GM19467 (cell line): ENCODE measurements around the gene AMIGO1.

Source experiments
- ATAC-seq: cut with Tn5 transposase; IDR thresholded peaks from one replicate; pipeline ENCODE4 v1.9.1; 2021; ENCODE audit warnings: mild to moderate bottlenecking, moderate library complexity; ENCODE audit not compliant: unreplicated experiment

Gene AMIGO1

GRCh38 chr1:109534307-109534858 is 24.9 kb upstream of the AMIGO1 start:
- no peak for ATAC-seq

GRCh38 chr1:109532365-109533136 is 23.0 kb upstream of the AMIGO1 start:
- peak; percentile 52 for ATAC-seq

- ATAC-seq = no peak
These were observed 22.4 kb upstream of the AMIGO1 start for GRCh38 chr1:109531826-109532364.

DNA sequence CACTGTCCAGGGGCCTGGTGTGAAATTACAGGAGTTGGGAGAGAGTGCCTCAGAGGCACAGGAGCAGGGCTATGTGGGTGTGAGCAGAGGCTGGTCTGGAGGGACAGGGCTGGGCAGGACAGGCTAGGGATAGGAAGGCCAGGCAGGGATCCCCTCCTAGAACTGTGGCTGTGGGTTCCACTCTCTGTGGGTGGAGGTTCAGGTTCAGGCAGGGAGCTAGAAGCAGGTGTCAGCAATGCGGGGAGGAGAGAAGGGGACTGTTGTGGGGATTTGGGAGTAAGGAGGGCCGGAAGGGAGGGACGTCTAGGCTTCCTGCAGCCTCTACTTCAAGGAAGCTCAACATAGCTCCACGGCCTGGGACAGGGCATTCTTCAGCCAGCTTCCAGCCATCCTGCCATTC is 21.9 kb upstream of the AMIGO1 start:
- ATAC-seq = no peak

DNA sequence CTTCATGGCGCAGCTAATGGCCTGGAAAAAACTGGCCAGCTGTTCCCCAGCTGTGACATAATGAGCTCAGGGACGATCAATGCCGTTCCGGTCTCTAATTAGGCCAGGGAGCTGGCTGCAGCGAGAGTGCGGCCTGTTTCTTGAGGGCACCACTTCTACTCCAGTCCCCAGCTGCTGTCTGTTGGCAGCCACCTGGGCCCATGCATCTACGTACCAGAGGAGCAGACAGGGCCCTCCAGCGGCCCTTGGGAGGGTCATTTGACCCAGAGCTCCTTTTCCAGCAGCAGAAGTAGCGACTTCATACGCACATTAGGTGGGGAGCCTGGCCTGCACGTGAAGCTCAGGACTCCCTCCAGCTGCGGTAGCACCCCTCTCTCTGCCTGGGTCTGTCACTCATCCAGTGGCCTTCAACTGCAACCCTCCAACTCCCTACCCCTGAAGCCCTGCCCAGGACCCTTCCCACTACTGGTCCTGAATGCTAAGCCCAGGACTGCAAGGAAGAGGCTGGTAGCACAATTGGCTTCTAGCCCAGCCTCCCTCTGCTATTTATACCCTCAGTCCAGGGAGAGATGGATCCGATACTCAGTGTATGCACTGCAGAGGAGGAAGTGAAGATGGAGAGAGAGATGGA is 21.0 kb upstream of the AMIGO1 start:
- no peak for ATAC-seq

DNA sequence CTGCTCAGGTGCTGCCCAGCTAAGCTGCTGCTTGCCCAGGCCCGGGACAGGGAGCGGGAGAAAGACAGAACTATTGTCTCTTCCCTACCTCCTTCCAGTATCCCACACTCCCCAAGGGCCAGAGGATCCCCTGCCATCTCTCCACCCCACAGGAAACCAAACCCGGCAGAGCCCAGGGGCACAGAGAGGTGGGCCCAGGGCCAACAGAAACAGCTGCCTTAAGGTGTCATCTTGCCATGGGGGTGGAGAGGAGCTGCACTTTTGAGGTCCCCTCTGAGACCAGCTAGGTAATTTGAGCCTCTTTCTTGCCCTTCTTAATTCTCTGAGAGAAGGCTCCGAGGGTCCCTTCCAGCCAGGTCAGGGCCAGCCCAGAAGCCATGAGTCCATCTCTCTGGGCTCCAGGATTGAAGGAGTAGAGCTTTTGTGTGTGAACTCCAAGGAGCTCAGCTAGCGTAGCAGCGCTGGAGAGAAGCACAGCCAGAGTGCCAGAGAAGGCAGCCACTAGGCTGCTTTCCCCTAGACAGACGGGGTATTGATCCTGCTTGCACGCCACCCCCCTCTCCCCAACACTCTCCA is 20.4 kb upstream of the AMIGO1 start:
- ATAC-seq = no peak

DNA sequence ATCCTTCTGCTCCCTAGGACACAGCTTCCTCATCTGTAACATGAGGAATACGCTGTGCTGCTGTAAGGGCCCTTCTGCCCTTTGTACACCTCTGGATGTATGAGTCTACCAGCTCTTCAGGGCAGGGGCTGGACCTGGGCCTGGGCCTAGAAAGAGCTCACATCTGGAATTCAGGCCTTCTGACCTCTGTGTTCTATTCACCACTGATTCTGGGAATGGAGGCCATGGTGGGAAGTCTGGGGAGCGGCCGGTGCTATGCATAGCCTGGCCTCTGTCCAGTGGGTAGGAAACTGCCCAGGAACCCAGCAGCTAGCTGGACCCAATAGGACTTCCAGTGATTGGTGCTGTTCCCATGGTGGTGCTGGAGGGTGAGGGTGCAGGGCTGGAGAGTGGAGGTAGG is 19.2 kb upstream of the AMIGO1 start:
- no peak for ATAC-seq

- no peak for ATAC-seq
These were observed 18.5 kb upstream of the AMIGO1 start for GRCh38 chr1:109527846-109528695.

DNA sequence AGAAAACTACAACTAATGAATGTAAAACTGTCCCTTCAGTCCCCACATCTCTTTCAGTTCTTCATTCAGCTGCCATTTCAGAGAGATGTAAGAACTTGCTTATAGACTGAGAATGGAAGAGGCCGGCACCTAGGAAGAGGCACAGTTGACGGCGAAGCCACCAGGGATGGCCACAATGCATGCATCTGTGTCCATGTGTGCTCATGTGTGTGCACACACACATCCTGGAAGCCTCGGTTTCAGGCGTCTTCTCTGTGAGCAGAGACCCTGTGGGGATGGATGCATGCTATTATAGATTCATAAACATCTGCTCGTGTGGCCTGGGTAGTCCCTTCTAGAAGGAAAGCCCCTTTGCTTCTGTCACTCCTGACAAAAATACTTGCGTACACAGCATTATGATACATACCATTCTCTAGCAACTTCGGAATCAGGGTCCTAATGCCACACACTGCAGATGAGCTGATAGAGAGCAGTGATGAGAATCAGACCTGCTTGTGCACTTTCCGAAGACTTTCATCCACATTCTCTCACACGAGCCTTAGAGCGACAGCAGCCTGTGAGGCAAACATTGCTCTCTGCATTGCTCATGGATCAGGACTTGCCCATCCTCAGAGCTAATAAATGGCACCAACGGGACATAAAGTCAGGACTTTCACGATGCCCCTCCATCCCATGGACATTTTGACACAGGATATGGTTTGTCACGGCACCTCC is 17.7 kb upstream of the AMIGO1 start:
- ATAC-seq = no peak

GRCh38 chr1:109523706-109524105 is 14.2 kb upstream of the AMIGO1 start:
- ATAC-seq = no peak

GRCh38 chr1:109522026-109522425 is 12.5 kb upstream of the AMIGO1 start:
- ATAC-seq = no peak

DNA sequence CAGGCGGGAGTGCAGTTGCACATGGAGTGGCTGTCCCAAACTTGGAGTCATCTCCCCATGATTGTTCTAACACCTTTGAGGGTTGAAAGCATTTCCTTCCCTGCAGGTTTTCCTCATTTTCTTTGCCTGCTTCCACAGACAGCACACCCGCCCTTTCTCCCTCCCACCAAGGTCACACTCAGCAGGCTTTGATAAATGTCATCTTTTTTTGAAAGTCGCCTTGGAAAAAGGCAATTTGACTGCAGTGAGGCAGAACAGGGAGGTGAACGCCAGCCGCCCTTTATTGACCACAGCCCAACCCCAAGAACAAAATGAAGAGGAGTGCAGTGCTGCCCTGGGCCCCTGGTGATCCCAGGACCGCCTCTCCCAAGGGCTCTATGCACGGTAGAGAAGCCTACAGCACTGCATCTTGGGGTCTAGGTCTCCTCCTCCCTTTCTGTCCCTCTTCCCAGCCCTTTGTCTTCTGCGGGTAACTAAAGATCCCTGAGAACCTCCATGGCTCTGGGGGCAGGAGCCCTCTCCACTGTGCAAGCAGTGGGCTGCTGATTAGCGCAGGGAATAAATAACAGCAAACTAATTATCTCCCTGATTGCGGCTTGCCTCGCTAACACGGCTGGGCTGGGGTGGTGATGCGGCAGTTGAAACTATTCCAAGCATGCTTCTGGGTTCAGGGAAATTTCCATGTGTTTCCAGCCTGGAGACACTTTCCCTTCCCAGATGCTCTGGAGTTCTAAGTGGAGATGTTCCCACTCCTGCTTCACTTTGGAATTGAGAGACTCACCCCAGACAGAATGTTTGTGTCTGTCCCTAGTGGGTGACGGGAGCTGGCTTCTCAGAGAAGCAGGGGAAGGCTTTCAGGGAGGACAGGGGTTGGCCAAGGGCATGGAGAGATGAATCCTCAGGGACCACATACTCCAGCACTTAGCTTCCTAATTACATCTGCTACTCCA is 11.8 kb upstream of the AMIGO1 start:
- ATAC-seq = no peak

DNA sequence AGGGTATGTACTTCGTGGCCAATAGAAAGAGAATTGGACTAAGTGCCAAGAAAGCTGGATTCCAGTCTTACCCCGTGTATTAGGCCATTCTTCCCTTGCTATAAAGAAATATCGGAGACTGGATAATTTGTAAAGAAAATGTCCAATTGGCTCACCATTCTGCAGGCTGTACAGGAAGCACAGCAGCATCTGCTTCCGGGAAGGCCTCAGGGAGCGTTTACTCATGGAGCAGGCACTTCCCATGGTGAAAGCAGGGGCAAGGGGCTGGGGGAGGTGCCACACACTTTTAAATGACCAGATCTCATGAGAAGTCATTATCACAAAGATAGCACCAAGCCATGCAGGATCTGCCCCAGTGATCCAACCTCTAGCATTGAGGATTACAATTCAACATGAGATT is 7.8 kb upstream of the AMIGO1 start:
- ATAC-seq = no peak

- ATAC-seq = no peak
These were observed 7.3 kb upstream of the AMIGO1 start for GRCh38 chr1:109516872-109517271.

DNA sequence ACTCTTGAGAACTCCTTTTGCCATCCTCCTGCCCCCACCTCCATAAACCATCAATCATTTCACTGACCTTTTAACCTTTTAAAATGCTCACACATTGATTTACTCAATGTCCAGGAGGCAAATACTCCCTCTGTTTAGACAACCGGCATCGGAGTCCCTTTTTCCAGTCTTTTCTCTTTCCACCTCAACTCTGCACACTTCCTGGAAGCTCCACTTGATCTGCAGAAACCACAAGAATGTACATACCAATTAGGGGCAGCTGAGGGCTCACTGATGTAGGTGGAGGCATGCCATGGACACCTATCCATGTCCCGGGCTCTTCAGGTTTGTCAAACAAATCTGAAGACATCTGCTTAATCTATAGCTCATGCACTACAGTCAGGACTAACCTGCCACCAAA is 5.3 kb upstream of the AMIGO1 start:
- ATAC-seq = no peak

- ATAC-seq = no peak
These were observed 3.7 kb upstream of the AMIGO1 start for GRCh38 chr1:109513110-109513710.

GRCh38 chr1:109508873-109509175 is 703 bp downstream of the AMIGO1 start:
- ATAC-seq = no peak

GRCh38 chr1:109508001-109508872 is 1.3 kb downstream of the AMIGO1 start:
- no peak for ATAC-seq
